ENCODE results near the gene OCIAD2. TPM values are rescaled to one million over a fixed set of nuclear protein-coding genes. Genes with fewer than 3 reads are reported as not detected.
"Not testable (repeated sequence)": the region's sequence is repeated elsewhere in the genome, so short reads cannot be mapped to it uniquely, and the experiment has no call there.

The OCIAD2 gene
- total and polyA plus RNA-seq, 2 experiments from 2014 or later = 1.7 to 35.0 TPM

DNA sequence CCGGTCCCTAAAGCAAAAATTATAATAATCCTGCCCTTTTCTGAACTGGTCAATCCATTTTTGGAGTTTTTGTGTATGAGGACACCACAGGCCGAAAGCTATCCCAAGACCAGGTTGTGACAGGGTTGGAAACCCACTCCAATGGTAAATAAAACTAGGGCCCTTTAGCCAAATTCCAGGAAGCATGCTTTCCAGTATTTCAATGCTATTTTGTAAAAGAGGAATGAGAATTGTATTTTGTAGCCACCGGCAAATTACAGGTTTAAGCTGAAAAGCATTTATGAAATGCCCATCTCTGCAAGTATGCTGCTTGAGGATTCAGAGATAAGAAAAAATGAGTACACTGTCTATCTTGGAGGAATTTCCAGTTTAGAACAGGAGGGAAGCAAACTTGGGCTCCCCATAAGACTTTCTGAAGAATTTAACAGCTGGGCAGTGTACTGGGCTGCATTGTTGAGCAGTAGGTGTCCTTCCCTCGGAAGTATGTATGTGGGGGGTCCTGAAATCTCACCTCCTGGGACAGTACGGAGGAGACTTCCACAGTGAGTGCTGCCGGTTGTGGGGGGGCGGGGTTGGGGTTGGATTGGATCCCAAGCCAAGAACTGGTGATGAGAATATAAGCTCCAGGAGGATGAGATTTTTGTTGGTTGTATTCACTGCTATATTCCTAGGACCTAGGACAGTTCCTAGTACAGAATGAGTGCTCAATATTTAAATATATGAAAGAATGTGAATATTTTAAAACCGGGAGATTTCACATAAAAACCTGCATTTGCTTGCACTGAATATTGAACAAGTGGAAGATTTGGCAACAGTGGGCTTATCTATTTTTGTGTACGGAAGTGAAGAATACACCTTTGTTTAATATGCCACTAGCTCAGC, 26.8 kb downstream of the OCIAD2 start:
- H2AFZ ChIP-seq = no peak overlapping the region
- no peaks in the 10 kb centered on the region for H3K9me2 ChIP-seq (ENCODE audit: insufficient read depth)
- no peak overlapping the region for H3K9ac ChIP-seq
- no peaks in the 10 kb centered on the region for H3K4me1 ChIP-seq (ENCODE audit: insufficient read depth)
- DNase-seq = no peak
- H3K27ac ChIP-seq = no peak overlapping the region
- no peaks in the 10 kb centered on the region for H3K36me3 ChIP-seq (ENCODE audit: low read depth)
- H3K27me3 ChIP-seq (replicated peaks; ENCODE audit: insufficient read depth) = no peaks in the 10 kb centered on the region
- no peaks in the 10 kb centered on the region for H3F3A ChIP-seq (ENCODE audit: insufficient read depth)
- H3K9me3 ChIP-seq (ENCODE audit: low read depth) = no peaks in the 10 kb centered on the region
- no peak for TF ChIP-seq EZH2 (IDR thresholded peaks at IDR 0.05; ENCODE audit: insufficient read depth, poor library complexity, severe bottlenecking)
- H4K20me1 ChIP-seq (ENCODE audit: insufficient read depth) = no peaks in the 10 kb centered on the region
- no peaks in the 10 kb centered on the region for H3K79me2 ChIP-seq (ENCODE audit: insufficient read depth)
- in situ Hi-C loops (cut with MboI) = no loop called here
- no peak overlapping the region for H3K4me2 ChIP-seq (ENCODE audit: unreplicated experiment)
- no peak overlapping the region for H3K4me3 ChIP-seq
- 59 to 68% methylated on average over 9 of the region's 9 CpGs for WGBS, 2 experiments (ENCODE audit: low coverage in 1 of 2, low lambda C conversion rate in 2 of 2, missing lambda C conversion rate in 2 of 2)

DNA sequence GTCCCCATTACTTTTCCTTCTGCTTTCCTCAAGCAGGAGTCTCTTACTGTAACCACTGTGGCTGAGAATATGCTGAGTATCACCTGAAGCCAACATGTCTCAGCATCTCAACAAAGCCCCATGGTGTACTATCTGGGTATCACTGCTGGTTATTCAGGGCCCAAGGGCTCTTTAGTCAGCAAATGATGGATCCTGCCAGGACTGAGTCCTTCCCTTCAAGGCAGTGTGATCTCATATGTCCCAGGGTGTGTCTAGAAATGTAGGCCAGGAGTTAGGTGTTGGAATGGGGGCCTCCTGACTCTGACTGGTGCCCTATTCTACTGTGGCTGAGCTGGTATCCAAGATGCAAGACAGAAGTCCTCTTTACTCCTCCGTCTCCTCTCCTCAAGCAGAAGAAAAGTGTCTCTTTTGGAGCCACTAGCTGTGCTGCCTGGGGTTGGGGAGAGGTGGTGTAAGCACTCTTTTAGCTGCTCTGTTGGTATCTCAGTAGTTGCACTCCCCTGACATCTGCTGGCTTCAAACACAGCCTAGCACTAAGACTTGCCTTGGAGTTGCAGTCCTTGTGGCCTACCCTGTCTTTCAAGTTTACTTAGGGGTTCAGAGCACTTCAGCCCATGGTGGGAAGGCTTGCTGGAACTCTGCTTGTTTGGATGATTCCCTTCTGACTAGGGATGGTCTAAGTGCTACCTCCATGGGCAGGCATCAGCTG, 28.6 kb downstream of the OCIAD2 start:
- H3K4me2 ChIP-seq (ENCODE audit: unreplicated experiment) = no peak overlapping the region
- no peak overlapping the region for H3K27ac ChIP-seq
- no peaks in the 10 kb centered on the region for H3F3A ChIP-seq (ENCODE audit: insufficient read depth)
- no peaks in the 10 kb centered on the region for H3K36me3 ChIP-seq (ENCODE audit: low read depth)
- WGBS, 2 experiments (ENCODE audit: low coverage in 1 of 2, low lambda C conversion rate in 2 of 2, missing lambda C conversion rate in 2 of 2) = 94% methylated on average over 1 of the region's 1 CpG
- H4K20me1 ChIP-seq (ENCODE audit: insufficient read depth) = no peaks in the 10 kb centered on the region
- H3K79me2 ChIP-seq (ENCODE audit: insufficient read depth) = no peaks in the 10 kb centered on the region
- no peak for DNase-seq
- H3K9me3 ChIP-seq (ENCODE audit: low read depth) = no peaks in the 10 kb centered on the region
- no peak for TF ChIP-seq EZH2phosphoT487 (IDR thresholded peaks at IDR 0.05; ENCODE audit: insufficient read depth, low read depth)
- TF ChIP-seq EZH2 (IDR thresholded peaks at IDR 0.05; ENCODE audit: insufficient read depth, poor library complexity, severe bottlenecking) = no peak
- in situ Hi-C loops (cut with MboI) = no loop called here
- H3K27me3 ChIP-seq (replicated peaks; ENCODE audit: insufficient read depth) = no peaks in the 10 kb centered on the region
- H3K4me1 ChIP-seq (ENCODE audit: insufficient read depth) = no peaks in the 10 kb centered on the region
- no peak overlapping the region for H2AFZ ChIP-seq
- no peaks in the 10 kb centered on the region for H3K9me2 ChIP-seq (ENCODE audit: insufficient read depth)
- no peak overlapping the region for H3K9ac ChIP-seq
- no peak overlapping the region for H3K4me3 ChIP-seq

DNA sequence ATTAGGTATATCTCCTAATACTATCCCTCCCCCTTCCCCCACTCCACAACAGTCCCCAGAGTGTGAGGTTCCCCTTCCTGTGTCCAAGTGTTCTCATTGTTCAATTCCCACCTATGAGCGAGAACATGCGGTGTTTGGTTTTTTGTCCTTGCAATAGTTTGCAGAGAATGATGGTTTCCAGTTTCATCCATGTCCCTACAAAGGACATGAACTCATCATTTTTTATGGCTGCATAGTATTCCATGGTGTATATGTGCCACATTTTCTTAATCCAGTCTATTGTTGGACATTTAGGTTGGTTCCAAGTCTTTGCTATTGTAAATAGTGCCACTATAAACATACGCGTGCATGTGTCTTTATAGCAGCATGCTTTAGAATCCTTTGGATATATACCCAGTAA, 41.9 kb downstream of the OCIAD2 start:
- H3K9ac ChIP-seq; H3K4me1 ChIP-seq (ENCODE audit: insufficient read depth); H4K20me1 ChIP-seq (ENCODE audit: insufficient read depth); DNase-seq; H3K4me3 ChIP-seq; H2AFZ ChIP-seq; in situ Hi-C loops (cut with MboI); H3K4me2 ChIP-seq (ENCODE audit: unreplicated experiment); H3K27me3 ChIP-seq (replicated peaks; ENCODE audit: insufficient read depth); H3K9me3 ChIP-seq (ENCODE audit: low read depth); H3F3A ChIP-seq (ENCODE audit: insufficient read depth); H3K27ac ChIP-seq; H3K9me2 ChIP-seq (ENCODE audit: insufficient read depth); H3K79me2 ChIP-seq (ENCODE audit: insufficient read depth): not testable (repeated sequence)
- H3K36me3 ChIP-seq (ENCODE audit: low read depth) = peaks cover 12% of the 10 kb centered on the region; the same call in 1 of the 2 replicates
- 93 to 99% methylated on average over 4 of the region's 4 CpGs for WGBS, 2 experiments (ENCODE audit: low coverage in 1 of 2, low lambda C conversion rate in 2 of 2, missing lambda C conversion rate in 2 of 2)

DNA sequence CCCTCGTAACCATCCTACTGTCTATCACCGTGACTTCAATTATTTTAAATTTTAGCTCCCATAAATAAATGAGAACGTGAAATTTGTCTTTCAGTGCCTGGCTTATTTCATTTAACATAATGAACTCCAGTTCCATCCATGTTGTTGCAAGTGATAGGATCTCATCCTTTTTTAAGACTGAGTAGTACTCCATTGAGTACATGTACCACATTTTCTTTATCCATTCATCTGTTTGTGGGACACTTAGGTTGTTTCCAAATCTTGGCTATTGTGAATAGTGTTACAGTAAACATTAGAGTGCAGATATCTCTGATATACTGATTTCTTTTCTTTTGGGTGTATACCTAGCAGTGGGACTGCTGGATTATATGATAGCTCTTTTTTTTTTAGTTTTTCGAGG, 42.8 kb downstream of the OCIAD2 start:
- no peak for TF ChIP-seq EZH2 (IDR thresholded peaks at IDR 0.05; ENCODE audit: insufficient read depth, poor library complexity, severe bottlenecking)
- TF ChIP-seq EZH2phosphoT487 (IDR thresholded peaks at IDR 0.05; ENCODE audit: insufficient read depth, low read depth) = no peak
- no peak overlapping the region for H3K27ac ChIP-seq
- no peaks in the 10 kb centered on the region for H3K9me2 ChIP-seq (ENCODE audit: insufficient read depth)
- H3K79me2 ChIP-seq (ENCODE audit: insufficient read depth) = no peaks in the 10 kb centered on the region
- H3K27me3 ChIP-seq (replicated peaks; ENCODE audit: insufficient read depth) = no peaks in the 10 kb centered on the region
- H3K36me3 ChIP-seq (ENCODE audit: low read depth) = peaks cover 19% of the 10 kb centered on the region
- H3K9ac ChIP-seq = no peak overlapping the region
- in situ Hi-C loops (cut with MboI) = no loop called here
- no peaks in the 10 kb centered on the region for H4K20me1 ChIP-seq (ENCODE audit: insufficient read depth)
- 61 to 63% methylated on average over 4 of the region's 4 CpGs for WGBS, 2 experiments (ENCODE audit: low coverage in 1 of 2, low lambda C conversion rate in 2 of 2, missing lambda C conversion rate in 2 of 2)
- H3K4me2 ChIP-seq (ENCODE audit: unreplicated experiment) = no peak overlapping the region
- no peaks in the 10 kb centered on the region for H3K4me1 ChIP-seq (ENCODE audit: insufficient read depth)
- DNase-seq = no peak
- H2AFZ ChIP-seq = no peak overlapping the region
- H3K4me3 ChIP-seq = no peak overlapping the region
- H3K9me3 ChIP-seq (ENCODE audit: low read depth) = no peaks in the 10 kb centered on the region
- peaks cover 7% of the 10 kb centered on the region; the same call in 1 of the 2 replicates for H3F3A ChIP-seq (ENCODE audit: insufficient read depth)

All from GM23248 (cell line).